22Rv1 (cell line): ENCODE data around the gene SDR42E1.

Source experiments
- ZFX ChIP-seq: fragments of 450-650 bp; IDR thresholded peaks from 2 replicates; pipeline ENCODE4 v1.6.1; 2017; ENCODE audit warnings: antibody characterized with exemption, borderline replicate concordance
- TF ChIP-seq, protein P1 (sequence below): fragments of 450-650 bp; IDR thresholded peaks from 2 replicates; pipeline ENCODE4 v1.5.1; 2017; ENCODE audit warnings: mild to moderate bottlenecking

DNA sequence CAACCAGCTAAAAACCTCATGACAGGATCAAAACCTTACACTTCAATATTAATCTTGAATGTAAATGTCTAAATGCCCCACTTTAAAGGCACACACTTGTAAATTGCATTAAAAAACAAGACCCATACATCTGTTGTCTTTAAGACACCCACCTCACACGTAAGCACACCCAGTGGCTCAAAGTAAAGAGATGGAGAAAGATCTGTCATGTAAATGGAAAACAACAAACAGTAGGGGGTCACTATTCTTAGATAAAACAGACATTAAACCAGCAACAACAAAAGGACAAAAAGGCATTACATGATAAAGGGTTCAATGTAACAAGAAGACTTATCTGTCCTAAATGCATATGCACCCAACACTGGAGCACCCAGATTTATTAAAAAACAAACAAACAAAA lies 35.6 kb downstream of the SDR42E1 start:
- TF ChIP-seq, protein P1, sequence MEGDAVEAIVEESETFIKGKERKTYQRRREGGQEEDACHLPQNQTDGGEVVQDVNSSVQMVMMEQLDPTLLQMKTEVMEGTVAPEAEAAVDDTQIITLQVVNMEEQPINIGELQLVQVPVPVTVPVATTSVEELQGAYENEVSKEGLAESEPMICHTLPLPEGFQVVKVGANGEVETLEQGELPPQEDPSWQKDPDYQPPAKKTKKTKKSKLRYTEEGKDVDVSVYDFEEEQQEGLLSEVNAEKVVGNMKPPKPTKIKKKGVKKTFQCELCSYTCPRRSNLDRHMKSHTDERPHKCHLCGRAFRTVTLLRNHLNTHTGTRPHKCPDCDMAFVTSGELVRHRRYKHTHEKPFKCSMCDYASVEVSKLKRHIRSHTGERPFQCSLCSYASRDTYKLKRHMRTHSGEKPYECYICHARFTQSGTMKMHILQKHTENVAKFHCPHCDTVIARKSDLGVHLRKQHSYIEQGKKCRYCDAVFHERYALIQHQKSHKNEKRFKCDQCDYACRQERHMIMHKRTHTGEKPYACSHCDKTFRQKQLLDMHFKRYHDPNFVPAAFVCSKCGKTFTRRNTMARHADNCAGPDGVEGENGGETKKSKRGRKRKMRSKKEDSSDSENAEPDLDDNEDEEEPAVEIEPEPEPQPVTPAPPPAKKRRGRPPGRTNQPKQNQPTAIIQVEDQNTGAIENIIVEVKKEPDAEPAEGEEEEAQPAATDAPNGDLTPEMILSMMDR: no peak
- no peak for TF ChIP-seq ZFX
